ENCODE results near the gene CYP46A1. TPM values are rescaled to one million over a fixed set of nuclear protein-coding genes. Genes with fewer than 3 reads are reported as not detected.
"Not testable (repeated sequence)": the region's sequence is repeated elsewhere in the genome, so short reads cannot be mapped to it uniquely, and the experiment has no call there.

Gene CYP46A1
- total RNA-seq: under 1 TPM; 0.05 to 0.23 TPM

DNA sequence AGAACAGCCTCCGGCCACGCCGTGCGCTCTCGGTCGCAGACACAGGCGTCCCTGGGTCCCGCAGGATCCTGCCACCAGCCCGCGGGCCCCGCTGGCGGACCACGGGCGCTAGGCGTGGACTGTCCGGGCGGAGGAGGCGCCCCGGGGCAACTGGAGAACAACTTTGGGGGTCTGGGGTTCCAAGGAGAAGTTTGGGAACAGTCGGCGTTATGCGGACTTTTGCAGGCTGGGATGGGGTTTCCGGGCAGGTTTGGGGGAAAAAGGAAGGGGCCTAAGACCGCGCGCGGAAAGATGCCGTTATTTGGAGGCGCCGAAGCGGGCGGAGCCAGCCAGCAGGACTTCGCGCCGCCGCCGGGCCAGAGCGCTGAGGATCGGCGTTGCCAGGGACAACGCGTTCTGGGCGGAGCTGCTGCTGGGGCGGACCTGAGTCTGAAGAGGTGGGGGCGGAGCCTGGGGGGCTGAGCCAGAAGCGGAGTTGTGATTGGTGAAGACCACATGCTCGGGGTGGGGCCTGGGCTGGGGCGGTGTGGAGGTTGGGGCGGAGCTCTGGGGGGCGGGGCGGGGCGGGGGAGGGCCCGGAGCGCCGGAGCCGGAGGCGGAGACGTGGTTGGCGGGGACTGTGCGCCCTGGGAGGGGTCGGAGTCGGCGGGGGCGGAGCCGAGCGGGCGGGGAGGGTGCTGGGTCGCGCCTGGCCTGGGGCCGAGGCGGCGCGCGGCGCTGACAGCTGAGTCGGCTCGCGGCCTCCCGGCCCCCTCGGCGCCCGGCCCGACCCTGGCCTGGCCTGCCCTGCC is at the start of gene CYP46A1:
TSS of gene CYP46A1 (plus strand) at position 680 of the 791 bp plus-strand sequence. CDS start 120 bp downstream, outside the sequence.
- H3K27me3 Mint-ChIP-seq: peaks cover 9% of the 10 kb centered on the region
- POLR2A ChIA-PET: interaction anchor here (1.3 kb wide), 1 partner anchor 203 kb away, joined by 4 read pairs; the partner anchor contains the start of genes CCNK and SETD3
- H3K9me3 Mint-ChIP-seq (ENCODE audit: low read depth): peaks cover under 1% of the 10 kb centered on the region
- intact Hi-C loops (cut with DNase I, micrococcal nuclease): loop anchor here (1.0 to 10.0 kb wide), 10 partner anchors 80 to 691 kb away; partner anchors contain the start of genes CCDC85C (in 2 of the 2), CCNK (in 2 of the 2), EML1 (in 1 of the 2) and WDR25 (in 1 of the 2)
- ATAC-seq: peak; percentile 97
- H3K36me3 Mint-ChIP-seq (ENCODE audit: low read depth): no peaks in the 10 kb centered on the region
- peaks cover 10% of the 10 kb centered on the region for H3K4me1 Mint-ChIP-seq
- CTCF ChIA-PET: interaction anchor here (0.6 to 1.4 kb wide), 9 partner anchors 15 to 385 kb away, joined by 3 to 6 read pairs (median 3); no protein-coding TSS in a partner anchor
- H3K4me3 Mint-ChIP-seq: peak within 1 kb of the TSS; percentile 86
- peak within 1 kb of the TSS; percentile 73 for H3K27ac Mint-ChIP-seq
- DNase-seq: peak; percentile 100

- no peak for ATAC-seq
- Mint-ChIP-seq H3K9me3 (ENCODE audit: low read depth) (no peaks in the 10 kb centered on the region), H3K27me3 (peaks cover 2% of the 10 kb centered on the region), H3K4me3 (no peak overlapping the region), H3K27ac (no peak overlapping the region), H3K36me3 (ENCODE audit: low read depth) (no peaks in the 10 kb centered on the region), H3K4me1 (no peaks in the 10 kb centered on the region)
- intact Hi-C loops (cut with DNase I, micrococcal nuclease): no loop called here
- DNase-seq: no peak
- POLR2A ChIA-PET: no interaction called here
- CTCF ChIA-PET: interaction anchor here (0.7 kb wide), 1 partner anchor 201 kb away, joined by 3 read pairs; no protein-coding TSS in a partner anchor
Measured at GRCh38 chr14:99634443-99634842, 49.7 kb upstream of the CYP46A1 start.

GRCh38 chr14:99635116-99635515 is 49.0 kb upstream of the CYP46A1 start:
- no peaks in the 10 kb centered on the region for H3K36me3 Mint-ChIP-seq (ENCODE audit: low read depth)
- H3K27ac Mint-ChIP-seq: no peak overlapping the region
- no peak for ATAC-seq
- H3K27me3 Mint-ChIP-seq: peaks cover 2% of the 10 kb centered on the region
- H3K4me3 Mint-ChIP-seq: no peak overlapping the region
- intact Hi-C loops (cut with DNase I, micrococcal nuclease): no loop called here
- H3K4me1 Mint-ChIP-seq: no peaks in the 10 kb centered on the region
- ChIA-PET POLR2A (no interaction called here), CTCF (no interaction called here)
- DNase-seq: no peak
- no peaks in the 10 kb centered on the region for H3K9me3 Mint-ChIP-seq (ENCODE audit: low read depth)

DNA sequence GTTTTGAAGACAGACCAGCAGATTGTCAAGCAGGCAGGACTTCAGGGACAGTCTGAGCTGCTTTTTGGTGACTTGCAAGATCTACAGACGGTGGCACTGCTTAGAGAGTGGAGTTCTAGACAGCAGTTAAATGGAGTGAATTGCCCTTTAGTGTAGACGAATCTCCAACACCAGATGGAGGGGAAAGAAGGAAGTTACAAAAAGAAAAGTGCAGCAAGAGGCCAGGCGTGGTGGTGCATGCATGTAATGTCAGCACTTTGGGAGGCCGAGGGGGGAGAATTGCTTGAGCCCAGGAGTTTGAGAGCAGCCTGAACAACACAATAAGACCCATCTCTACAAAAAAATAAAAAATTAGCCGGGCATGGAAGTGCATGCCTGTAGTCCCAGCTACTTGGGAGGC is 47.6 kb upstream of the CYP46A1 start:
- DNase-seq (no peak), ATAC-seq (no peak)
- Mint-ChIP-seq H3K4me1 (no peaks in the 10 kb centered on the region), H3K36me3 (ENCODE audit: low read depth) (no peaks in the 10 kb centered on the region), H3K9me3 (ENCODE audit: low read depth) (no peaks in the 10 kb centered on the region), H3K27me3 (peaks cover 2% of the 10 kb centered on the region), H3K27ac (no peak overlapping the region), H3K4me3 (no peak overlapping the region)
- intact Hi-C loops (cut with DNase I, micrococcal nuclease): no loop called here
- CTCF ChIA-PET: no interaction called here
- POLR2A ChIA-PET: no interaction called here

DNA sequence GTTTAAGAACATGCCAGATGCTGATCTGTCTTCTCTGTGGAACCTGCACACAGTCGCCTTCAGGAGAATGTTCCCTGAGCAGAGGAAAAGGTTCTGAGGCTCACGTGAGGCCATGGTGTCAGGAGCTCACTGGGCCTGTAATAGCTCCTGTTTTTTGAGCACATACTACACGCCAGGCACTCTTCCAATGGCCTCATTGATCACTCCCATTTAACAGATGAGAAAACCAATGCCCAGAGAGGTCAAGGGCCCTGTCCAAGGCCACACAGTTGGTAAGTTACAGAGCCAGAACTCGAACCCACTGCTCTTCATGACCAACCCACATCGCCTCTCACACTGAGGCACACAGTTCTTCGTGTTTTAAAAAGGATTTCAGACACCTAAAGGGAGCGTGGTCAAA is 46.5 kb upstream of the CYP46A1 start:
- intact Hi-C loops (cut with DNase I, micrococcal nuclease): no loop called here
- Mint-ChIP-seq H3K27me3 (peaks cover under 1% of the 10 kb centered on the region), H3K36me3 (ENCODE audit: low read depth) (no peaks in the 10 kb centered on the region)

DNA sequence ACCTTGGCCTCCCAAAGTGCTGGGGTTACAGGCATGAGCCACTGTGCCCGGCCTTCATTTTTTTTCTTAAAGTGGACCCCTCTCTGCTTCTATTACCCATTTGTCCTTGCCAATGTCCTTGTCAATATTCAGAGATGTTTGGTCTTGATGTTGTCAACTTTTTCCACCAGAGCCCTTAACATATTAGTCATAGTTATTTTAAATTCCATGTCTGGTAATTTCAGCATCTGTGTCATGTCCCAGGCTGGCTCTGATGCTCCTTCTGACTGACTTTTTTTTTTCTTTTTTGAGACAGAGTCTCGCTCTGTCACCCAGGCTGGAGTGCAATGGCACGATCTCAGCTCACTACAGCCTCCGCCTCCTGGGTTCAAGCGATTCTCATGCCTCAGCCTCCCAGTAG is 41.3 kb upstream of the CYP46A1 start:
- H3K4me1 Mint-ChIP-seq; H3K27ac Mint-ChIP-seq; intact Hi-C loops (cut with DNase I, micrococcal nuclease); CTCF ChIA-PET; POLR2A ChIA-PET; DNase-seq; ATAC-seq; H3K9me3 Mint-ChIP-seq (ENCODE audit: low read depth); H3K4me3 Mint-ChIP-seq; H3K36me3 Mint-ChIP-seq (ENCODE audit: low read depth): not testable (repeated sequence)
- H3K27me3 Mint-ChIP-seq: peaks cover 12% of the 10 kb centered on the region

More for the DNA sequence above, 46.5 kb upstream of the CYP46A1 start:
- Mint-ChIP-seq H3K4me3 (no peak overlapping the region), H3K4me1 (no peaks in the 10 kb centered on the region), H3K9me3 (ENCODE audit: low read depth) (no peaks in the 10 kb centered on the region), H3K27ac (no peak overlapping the region)
- ChIA-PET POLR2A (no interaction called here), CTCF (no interaction called here)
- ATAC-seq: no peak
- no peak for DNase-seq

DNA sequence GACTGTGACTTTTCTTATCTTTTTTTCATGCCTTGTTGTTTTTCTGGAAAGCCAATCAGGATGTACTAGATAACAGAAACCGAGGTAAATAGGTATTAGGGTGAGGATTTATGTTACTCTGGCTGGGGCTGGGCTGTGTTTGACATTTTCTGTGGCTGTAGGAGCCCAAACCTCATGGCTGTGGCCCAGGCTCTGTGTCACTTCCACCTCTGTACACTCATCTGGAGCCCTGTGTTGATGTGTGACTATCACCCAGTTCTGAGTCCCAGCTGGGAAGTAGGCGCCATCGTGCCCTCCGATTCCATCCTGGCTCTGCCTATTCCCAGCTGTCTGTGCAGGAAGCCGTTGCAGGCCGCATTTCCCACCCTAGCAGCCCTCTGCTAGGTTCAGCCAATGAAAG is 40.8 kb upstream of the CYP46A1 start:
- intact Hi-C loops (cut with DNase I, micrococcal nuclease): no loop called here
- Mint-ChIP-seq H3K4me1 (no peaks in the 10 kb centered on the region), H3K9me3 (ENCODE audit: low read depth) (no peaks in the 10 kb centered on the region), H3K27me3 (peaks cover 15% of the 10 kb centered on the region), H3K4me3 (no peak overlapping the region), H3K36me3 (ENCODE audit: low read depth) (no peaks in the 10 kb centered on the region), H3K27ac (no peak overlapping the region)
- ChIA-PET CTCF (interaction anchor here (0.6 kb wide), 1 partner anchor 15 kb away, joined by 3 read pairs; no protein-coding TSS in a partner anchor), POLR2A (no interaction called here)
- no peak for DNase-seq
- ATAC-seq: peak; percentile 51

- H3K9me3 Mint-ChIP-seq (ENCODE audit: low read depth): no peaks in the 10 kb centered on the region
- peaks cover 17% of the 10 kb centered on the region for H3K27me3 Mint-ChIP-seq
- H3K27ac Mint-ChIP-seq: no peak overlapping the region
- CTCF ChIA-PET: no interaction called here
- POLR2A ChIA-PET: no interaction called here
- DNase-seq (no peak), ATAC-seq (no peak)
- H3K4me3 Mint-ChIP-seq: no peak overlapping the region
- H3K4me1 Mint-ChIP-seq: no peaks in the 10 kb centered on the region
- intact Hi-C loops (cut with DNase I, micrococcal nuclease): no loop called here
- no peaks in the 10 kb centered on the region for H3K36me3 Mint-ChIP-seq (ENCODE audit: low read depth)
Measured at GRCh38 chr14:99644035-99644587, 40.0 kb upstream of the CYP46A1 start.

GRCh38 chr14:99644723-99645544 is 39.2 kb upstream of the CYP46A1 start, which contains the start of gene HHIPL1:
Gene HHIPL1 (plus strand): TSS chr14:99645129. CDS start chr14:99645208, 79 bp downstream.
- no peak within 1 kb of the TSS for H3K27ac Mint-ChIP-seq
- POLR2A ChIA-PET: no interaction called here
- ATAC-seq: no peak
- no peaks in the 10 kb centered on the region for H3K4me1 Mint-ChIP-seq
- DNase-seq: no peak
- peaks cover 17% of the 10 kb centered on the region for H3K27me3 Mint-ChIP-seq
- no peak within 1 kb of the TSS for H3K4me3 Mint-ChIP-seq
- H3K9me3 Mint-ChIP-seq (ENCODE audit: low read depth): no peaks in the 10 kb centered on the region
- CTCF ChIA-PET: no interaction called here
- intact Hi-C loops (cut with DNase I, micrococcal nuclease): no loop called here
- no peaks in the 10 kb centered on the region for H3K36me3 Mint-ChIP-seq (ENCODE audit: low read depth)

DNA sequence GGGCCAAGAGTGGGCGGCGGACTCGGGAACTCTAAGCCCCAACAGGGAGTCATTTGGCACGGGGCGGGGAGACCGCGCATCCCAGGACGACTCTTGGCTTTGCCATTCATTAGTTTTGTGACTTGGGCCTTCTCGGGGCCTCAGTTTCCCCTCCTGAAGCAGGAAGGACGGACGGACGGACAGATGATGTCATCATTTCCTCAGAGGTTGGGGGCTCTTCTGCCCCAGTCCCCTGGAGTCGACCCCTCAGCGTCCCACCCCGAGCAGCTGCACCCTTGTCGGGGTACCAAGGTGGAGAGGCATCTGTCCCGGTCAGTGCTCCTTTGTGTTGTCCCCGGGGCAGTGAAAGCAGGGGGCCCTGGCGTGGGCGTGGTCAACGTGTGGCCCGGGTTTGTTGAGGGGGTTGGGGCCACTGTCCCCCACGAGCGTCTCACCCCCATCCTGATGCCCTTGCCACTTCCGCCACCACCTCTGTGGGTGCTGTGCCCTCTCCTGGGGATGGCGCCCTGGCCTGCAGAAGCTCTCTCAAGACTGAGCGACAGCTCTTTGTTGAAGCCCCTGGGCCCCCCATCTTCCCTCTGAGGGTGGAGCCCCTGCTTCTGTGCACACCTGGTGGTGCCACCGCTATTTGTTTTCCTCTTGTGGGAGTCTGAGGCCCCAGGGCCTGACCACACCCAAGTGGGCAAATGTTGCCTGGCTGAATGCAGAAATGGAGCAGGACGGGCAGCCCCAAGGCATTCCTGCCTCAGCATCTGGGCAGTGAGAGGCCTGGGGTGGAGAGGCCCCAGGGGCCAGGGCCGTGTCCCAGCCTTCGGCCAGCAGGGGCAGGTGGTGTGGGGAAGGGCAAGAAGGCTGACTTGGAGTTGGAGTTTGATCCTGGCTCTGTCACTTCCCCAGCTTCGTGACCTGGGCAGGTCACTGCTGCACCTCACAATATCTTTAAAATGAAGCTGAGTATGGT is 38.3 kb upstream of the CYP46A1 start:
- Mint-ChIP-seq H3K27me3 (peaks cover 18% of the 10 kb centered on the region), H3K4me3 (no peak overlapping the region), H3K9me3 (ENCODE audit: low read depth) (no peaks in the 10 kb centered on the region), H3K36me3 (ENCODE audit: low read depth) (no peaks in the 10 kb centered on the region), H3K27ac (no peak overlapping the region), H3K4me1 (no peaks in the 10 kb centered on the region)
- intact Hi-C loops (cut with DNase I, micrococcal nuclease): no loop called here
- ATAC-seq (no peak), DNase-seq (no peak)
- ChIA-PET POLR2A (no interaction called here), CTCF (interaction anchor here (0.6 kb wide), 1 partner anchor 192 kb away, joined by 3 read pairs; no protein-coding TSS in a partner anchor)

DNA sequence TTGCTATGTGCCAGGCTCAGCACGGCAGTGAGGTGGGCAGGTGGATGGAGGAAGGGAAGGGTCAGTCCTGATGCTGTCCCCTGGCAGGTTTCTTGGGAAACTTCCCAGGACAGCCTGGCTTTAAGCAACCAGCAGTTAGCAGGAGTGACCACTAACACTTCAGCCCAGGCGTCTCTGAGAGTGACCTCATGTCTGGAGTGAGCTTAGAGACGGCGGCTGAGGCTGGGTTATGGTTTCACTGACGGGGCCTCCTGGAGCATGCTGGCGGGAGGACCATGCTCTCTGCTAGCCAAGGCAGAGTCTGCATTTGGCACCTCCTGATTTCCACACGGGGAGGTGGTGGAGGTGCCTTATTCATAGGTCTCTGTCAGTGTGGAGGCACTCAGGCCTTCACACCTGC is 36.7 kb upstream of the CYP46A1 start:
- POLR2A ChIA-PET: no interaction called here
- Mint-ChIP-seq H3K9me3 (ENCODE audit: low read depth) (no peaks in the 10 kb centered on the region), H3K36me3 (ENCODE audit: low read depth) (no peaks in the 10 kb centered on the region), H3K4me3 (no peak overlapping the region), H3K27ac (no peak overlapping the region), H3K4me1 (no peaks in the 10 kb centered on the region), H3K27me3 (peaks cover 26% of the 10 kb centered on the region)
- no peak for ATAC-seq
- CTCF ChIA-PET: no interaction called here
- intact Hi-C loops (cut with DNase I, micrococcal nuclease): no loop called here
- DNase-seq: no peak

Measured in activated CD4-positive, alpha-beta T cell treated with anti-CD3 and anti-CD28 coated beads for 36 hours (primary cell).